Testis (tissue), 3 donors: ENCODE measurements around the gene TBCC. TPM values are rescaled to one million over a fixed set of nuclear protein-coding genes. Genes with fewer than 3 reads are reported as not detected.

Experiments used
- DNase-seq: peaks from one replicate; pipeline ENCODE4 v3.0.0-alpha.2; 2019
- H3K27ac ChIP-seq, 2 donors: fragments of 200-600 bp; sonication (generic); one replicate each; pipeline ENCODE4 v1.5.1; 2019
- H3K27me3 ChIP-seq: fragments of 200-600 bp; sonication (generic); one replicate; pipeline ENCODE4 v1.5.1; 2019
- H3K36me3 ChIP-seq: fragments of 200-600 bp; sonication (generic); one replicate; pipeline ENCODE4 v1.5.1; 2017; ENCODE audit warnings: low read depth; ENCODE audit errors: missing control alignments
- H3K4me1 ChIP-seq: fragments of 200-600 bp; sonication (generic); one replicate; pipeline ENCODE4 v1.5.1; 2019
- H3K4me3 ChIP-seq, 2 donors: fragments of 200-600 bp; sonication (generic); one replicate each; pipeline ENCODE4 v1.5.1; 2017 to 2019
- H3K9me3 ChIP-seq: fragments of 200-600 bp; sonication (generic); one replicate; pipeline ENCODE4 v1.5.1; 2017
- POLR2A ChIP-seq: fragments of 450-650 bp; IDR thresholded peaks from one replicate; pipeline ENCODE4 v1.6.1; 2017; ENCODE audit warnings: antibody characterized with exemption, mild to moderate bottlenecking, moderate library complexity
- WGBS, 2 donors: methylation state at CpG; one replicate each; pipeline ENCODE4 v1.1.5; 2018; 5-methylcytosine and 5-hydroxymethylcytosine counted together
- intact Hi-C: fragments of 100-400 bp; cut with DNase I; formaldehyde crosslinking; loops from one replicate; pipeline ENCODE4 v1.15.1; 2023; ENCODE audit warnings: low total_unique reads
- polyA plus RNA-seq: library from polyadenylated mRNA; stranded (reverse); fragments of 350-450 nt; fragmentation: Illumina TruSeq; extraction: RNeasy Lipid Tissue Mini Kit (QIAGEN cat#74804); gene quantifications from one replicate; pipeline ENCODE4 v1.2.3, GENCODE V29; 2014; ENCODE audit warnings: low read depth, low replicate concordance; ENCODE audit not compliant: insufficient read depth
- total RNA-seq, 2 donors: library from RNA; depleted of rRNA; stranded (reverse); fragments of >200 nt; gene quantifications; one replicate each; pipeline ENCODE4 v1.2.3, GENCODE V29; 2016
- TF ChIP-seq, protein P1 (sequence below), 3 experiments: fragments of 450-650 bp in 2 of 3; fragments of 200-600 bp in 1 of 3; sonication (generic) in 1 of 3; IDR thresholded peaks; one replicate each; pipeline ENCODE4 v1.5.1; 2016 to 2019; ENCODE audit warnings: antibody characterized with exemption in 3 of 3, mild to moderate bottlenecking in 2 of 3, moderate library complexity in 1 of 3

The TBCC gene
- total and polyA plus RNA-seq, 3 donors from 2014 or later, result 35.0 to 52.1 (median 40.2) TPM

DNA sequence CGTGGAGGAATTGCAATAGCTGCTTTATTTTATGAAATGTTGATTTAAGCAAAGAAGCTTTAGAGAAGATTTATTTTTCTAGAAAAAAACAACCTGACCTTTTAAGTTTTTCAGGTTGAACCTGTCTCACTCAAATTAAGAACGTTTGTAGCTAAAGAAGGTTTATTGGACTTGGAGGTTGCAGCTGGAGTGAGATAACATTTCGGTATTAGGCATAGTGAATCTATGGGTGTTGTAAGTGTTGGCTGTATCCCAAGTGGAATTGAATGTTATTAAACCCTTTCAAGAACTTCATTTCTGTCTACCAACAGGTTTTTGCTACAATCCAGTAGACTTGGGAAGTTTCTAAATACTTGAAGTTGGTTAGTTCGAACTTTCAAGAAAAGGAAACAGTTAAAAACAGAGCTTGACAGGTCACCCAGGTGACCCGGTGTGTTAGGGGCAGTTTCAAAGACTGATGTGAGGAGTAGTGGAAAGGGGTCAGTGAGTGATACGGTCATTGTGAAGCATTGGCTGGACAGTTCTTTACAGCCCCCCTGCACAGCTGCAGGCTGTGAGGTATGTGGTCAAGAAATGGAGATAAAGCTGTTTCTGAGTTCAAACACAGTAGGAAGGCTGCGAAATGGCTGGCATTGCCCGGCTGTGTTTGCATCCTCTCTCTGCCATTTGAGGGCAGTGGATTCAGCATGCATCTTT lies 2.4 kb upstream of the TBCC start:
- DNase-seq, result no peak
- Histone ChIP-seq H3K9me3 (no peaks in the 10 kb centered on the region), H3K27ac (peak overlapping the region in 1 of 2 donors; percentile 94), H3K27me3 (no peaks in the 10 kb centered on the region), H3K4me3 (no peak overlapping the region), H3K4me1 (peaks cover 29% of the 10 kb centered on the region), H3K36me3 (no peaks in the 10 kb centered on the region)
- TF ChIP-seq, protein P1, sequence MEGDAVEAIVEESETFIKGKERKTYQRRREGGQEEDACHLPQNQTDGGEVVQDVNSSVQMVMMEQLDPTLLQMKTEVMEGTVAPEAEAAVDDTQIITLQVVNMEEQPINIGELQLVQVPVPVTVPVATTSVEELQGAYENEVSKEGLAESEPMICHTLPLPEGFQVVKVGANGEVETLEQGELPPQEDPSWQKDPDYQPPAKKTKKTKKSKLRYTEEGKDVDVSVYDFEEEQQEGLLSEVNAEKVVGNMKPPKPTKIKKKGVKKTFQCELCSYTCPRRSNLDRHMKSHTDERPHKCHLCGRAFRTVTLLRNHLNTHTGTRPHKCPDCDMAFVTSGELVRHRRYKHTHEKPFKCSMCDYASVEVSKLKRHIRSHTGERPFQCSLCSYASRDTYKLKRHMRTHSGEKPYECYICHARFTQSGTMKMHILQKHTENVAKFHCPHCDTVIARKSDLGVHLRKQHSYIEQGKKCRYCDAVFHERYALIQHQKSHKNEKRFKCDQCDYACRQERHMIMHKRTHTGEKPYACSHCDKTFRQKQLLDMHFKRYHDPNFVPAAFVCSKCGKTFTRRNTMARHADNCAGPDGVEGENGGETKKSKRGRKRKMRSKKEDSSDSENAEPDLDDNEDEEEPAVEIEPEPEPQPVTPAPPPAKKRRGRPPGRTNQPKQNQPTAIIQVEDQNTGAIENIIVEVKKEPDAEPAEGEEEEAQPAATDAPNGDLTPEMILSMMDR (IDR thresholded peaks at IDR 0.05), result no peak
- no peak for TF ChIP-seq POLR2A
- WGBS, 2 donors, result 33 to 34% methylated on average over 8 of the region's 8 CpGs
- intact Hi-C loops, result loop anchor here (5.0 kb wide), 1 partner anchor 34 kb away; the partner anchor contains the start of gene BICRAL

DNA sequence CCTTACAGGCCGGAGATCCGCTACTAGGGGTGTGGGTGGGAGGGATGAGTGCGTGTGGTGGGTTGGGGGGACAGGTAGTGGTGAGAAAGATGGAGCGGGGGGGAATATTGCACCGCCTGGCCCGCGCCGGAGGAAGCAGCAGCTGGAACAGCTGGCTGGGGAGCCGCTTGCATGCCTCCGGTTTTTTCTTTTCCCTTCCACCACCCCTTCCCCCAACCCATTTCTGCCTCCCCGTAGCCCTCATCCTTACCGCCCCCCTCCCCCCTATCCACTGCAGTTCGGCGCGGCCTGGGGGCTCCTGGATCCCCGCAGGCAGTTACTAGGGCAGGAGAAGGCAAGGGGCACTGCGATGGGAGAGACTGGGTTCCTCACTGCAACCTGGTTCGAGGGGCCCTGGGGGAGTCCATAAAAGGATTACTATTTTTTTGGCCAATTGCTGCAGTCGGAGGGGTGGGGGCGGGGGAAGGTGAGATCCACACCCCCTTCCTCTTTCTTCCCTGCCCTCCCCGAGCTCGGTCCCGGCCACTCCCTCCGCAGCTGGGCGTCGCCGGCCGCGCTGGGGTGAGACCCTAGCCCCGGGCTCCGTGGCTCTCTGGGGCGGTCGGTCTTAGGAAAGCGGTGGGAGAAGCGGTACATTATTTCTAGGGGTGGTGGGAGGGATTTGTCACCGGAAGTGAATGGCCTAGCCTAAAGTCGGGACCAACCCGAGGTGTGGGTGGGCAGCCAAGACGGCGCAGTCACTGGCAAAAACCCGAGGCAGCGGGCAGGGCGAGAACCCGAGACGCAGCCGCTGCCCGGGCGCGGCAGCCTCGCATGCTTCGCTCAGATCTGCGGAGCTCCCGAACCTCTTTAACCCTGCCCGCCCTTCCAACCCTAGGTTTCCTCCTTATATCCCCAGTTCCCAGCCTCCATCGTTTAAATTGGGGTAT lies 824 bp upstream of the TBCC start:
- H3K27me3 ChIP-seq, result no peaks in the 10 kb centered on the region
- WGBS, 2 donors, result 0 to 1% methylated on average over 51 to 55 of the region's 55 CpGs
- no peaks in the 10 kb centered on the region for H3K9me3 ChIP-seq
- no peaks in the 10 kb centered on the region for H3K36me3 ChIP-seq
- DNase-seq, result peak; percentile 82
- H3K4me1 ChIP-seq, result peaks cover 29% of the 10 kb centered on the region
- peak overlapping the region; percentile 93 to 94 for H3K27ac ChIP-seq
- intact Hi-C loops, result loop anchor here (5.0 kb wide), 1 partner anchor 36 kb away; the partner anchor contains the start of gene BICRAL
- H3K4me3 ChIP-seq, result peak overlapping the region; percentile 98 to 99
- TF ChIP-seq, protein P1 (IDR thresholded peaks at IDR 0.05), result no peak
- peak; percentile 16 for TF ChIP-seq POLR2A

DNA sequence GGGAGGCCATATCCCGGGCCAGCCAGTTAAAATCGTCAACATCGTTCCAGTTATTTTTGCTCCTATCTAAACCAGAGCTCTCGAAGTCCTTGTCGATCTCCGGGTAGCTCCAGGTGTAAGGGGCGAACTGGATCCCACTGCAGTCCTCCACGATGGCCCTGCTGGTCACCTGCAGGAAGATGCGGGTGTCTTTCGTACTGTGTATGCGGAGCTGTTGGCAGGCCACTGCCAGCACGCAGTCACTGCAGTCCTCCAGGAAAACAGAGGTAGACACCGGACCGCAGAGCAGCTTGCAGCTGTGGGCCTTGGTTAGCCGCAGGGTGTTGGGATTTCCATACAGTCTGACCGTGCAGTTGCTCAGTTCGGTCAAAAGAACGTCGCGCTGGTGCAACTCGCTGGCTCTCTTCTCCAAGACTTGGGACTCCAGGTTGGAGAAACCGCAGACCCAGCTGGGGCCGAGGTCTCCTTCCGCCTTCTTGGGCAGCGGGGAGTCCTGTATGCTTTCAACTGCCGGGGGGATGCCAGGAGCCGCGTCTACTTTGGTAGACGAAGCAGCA lies 742 bp downstream of the TBCC start:
- DNase-seq, result peak; percentile 35
- no peaks in the 10 kb centered on the region for H3K27me3 ChIP-seq
- peak overlapping the region; percentile 91 to 93 for H3K27ac ChIP-seq
- no peaks in the 10 kb centered on the region for H3K36me3 ChIP-seq
- no peaks in the 10 kb centered on the region for H3K9me3 ChIP-seq
- intact Hi-C loops, result loop anchor here (5.0 kb wide), 1 partner anchor 37 kb away; the partner anchor contains the start of gene BICRAL
- no peak for TF ChIP-seq POLR2A
- TF ChIP-seq, protein P1 (IDR thresholded peaks at IDR 0.05), result no peak
- 1% methylated on average over 14 to 25 of the region's 29 CpGs for WGBS, 2 donors
- peaks cover 23% of the 10 kb centered on the region for H3K4me1 ChIP-seq
- peak overlapping the region; percentile 98 to 99 for H3K4me3 ChIP-seq

DNA sequence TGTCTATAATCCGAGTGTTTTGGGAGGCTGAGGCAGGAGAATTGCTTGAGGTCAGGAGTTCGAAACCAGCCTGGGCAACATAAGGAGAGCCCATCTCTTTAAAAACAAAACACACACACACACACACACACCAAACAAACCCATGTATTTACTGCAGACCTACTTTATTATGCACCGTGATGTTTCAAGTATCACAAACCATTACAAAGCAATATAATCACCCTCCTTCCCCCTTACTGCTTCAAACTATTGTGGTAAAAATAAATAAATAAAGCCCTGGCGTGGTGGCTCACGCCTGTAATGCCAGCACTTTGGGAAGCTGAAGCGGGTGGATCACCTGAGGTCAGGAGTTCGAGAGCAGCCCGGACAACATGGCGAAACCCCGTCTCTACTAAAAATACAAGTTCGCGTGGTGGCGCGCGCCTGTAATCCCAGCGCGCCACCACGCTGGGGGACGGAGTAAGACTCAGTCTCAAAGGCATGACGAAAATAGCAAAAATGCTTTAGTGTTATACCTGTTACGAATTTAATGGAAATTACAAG lies 1.5 kb downstream of the TBCC start:
- Histone ChIP-seq H3K4me1 (peaks cover 23% of the 10 kb centered on the region), H3K4me3 (peak overlapping the region; percentile 98 to 99), H3K36me3 (no peaks in the 10 kb centered on the region), H3K27ac (peak overlapping the region in 1 of 2 donors; percentile 91), H3K9me3 (no peaks in the 10 kb centered on the region), H3K27me3 (no peaks in the 10 kb centered on the region)
- no peak for DNase-seq
- WGBS, 2 donors, result 49 to 64% methylated on average over 21 of the region's 21 CpGs
- TF ChIP-seq, protein P1 (IDR thresholded peaks at IDR 0.05), result no peak
- no peak for TF ChIP-seq POLR2A
- intact Hi-C loops, result no loop called here
